GM19193 (cell line): ENCODE data around the gene CIB4.

Experiments used
- POLR2A ChIP-seq: IDR thresholded peaks from 4 replicates; pipeline ENCODE4 v1.6.1; 2011; ENCODE audit not compliant: insufficient read depth, insufficient read length; ENCODE audit errors: extremely low read depth

The CIB4 gene

DNA sequence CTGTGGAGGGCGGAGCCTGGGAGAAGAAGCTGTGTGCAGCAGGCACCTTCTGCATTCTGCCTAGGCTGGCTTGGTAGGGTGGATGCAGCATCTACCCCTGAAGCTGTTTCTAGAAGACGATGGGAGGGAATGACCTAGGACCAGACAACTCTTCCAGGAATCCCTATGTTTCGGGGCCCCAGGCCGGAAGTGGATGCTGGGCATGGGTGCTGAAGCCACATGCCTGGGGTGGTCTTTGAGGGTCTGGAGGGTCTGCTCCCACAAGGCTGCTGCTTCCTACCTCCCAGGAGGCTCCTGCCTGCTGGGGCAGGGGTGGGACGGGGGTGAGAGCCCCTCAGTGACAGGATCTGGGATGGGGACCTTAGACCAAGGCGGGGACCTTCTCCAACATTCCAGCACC lies 61.0 kb downstream of the CIB4 start:
- TF ChIP-seq POLR2A, result no peak

DNA sequence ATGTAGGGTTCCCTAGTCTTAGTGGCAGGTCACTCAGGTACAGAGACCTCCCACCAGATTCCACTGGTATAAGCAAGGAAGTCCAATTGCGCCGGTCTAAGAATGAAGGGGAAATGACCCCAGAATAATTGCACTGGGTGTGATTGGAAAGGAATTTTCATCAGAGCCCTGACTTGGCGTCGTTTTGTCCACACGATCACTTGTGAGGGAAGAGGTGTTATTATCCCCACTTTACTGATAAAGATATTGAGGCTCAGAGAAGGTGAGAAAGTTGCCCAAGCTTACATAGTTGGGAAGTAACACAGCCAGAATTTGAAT lies 61.5 kb downstream of the CIB4 start:
- TF ChIP-seq POLR2A, result no peak

DNA sequence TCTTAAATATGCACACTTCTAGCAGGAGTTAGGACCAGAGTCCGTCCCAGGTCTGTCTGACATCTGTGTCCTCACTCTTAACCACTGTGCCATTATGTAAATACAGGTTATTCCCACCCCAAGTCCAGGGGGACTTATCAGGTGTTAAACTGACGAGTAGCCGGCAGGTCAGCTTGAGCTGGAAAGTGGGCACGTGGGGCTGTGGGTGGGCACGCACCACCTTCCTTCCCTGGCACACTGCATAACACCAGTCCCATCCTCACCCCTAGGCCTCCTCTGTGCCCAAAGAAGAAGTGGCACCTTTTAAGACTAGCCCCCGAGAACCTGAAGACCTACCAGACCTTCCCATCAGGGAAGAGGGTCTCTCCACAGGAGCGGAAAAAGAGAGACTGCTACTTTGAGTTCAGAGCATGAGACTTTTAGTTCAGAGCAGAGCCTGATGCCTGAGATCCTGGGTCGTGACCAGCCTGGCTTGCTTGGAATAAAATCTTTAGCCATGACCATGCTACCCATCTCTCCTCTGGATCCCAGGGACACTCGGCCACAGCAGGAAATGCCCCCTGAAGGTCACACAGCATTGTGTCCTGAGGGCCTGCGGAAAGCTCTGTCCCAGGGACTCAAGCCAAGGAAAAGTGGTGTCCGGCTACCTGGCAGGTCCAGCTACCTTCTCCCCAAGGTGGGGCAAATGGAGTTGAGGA lies 62.0 kb downstream of the CIB4 start:
- no peak for TF ChIP-seq POLR2A

DNA sequence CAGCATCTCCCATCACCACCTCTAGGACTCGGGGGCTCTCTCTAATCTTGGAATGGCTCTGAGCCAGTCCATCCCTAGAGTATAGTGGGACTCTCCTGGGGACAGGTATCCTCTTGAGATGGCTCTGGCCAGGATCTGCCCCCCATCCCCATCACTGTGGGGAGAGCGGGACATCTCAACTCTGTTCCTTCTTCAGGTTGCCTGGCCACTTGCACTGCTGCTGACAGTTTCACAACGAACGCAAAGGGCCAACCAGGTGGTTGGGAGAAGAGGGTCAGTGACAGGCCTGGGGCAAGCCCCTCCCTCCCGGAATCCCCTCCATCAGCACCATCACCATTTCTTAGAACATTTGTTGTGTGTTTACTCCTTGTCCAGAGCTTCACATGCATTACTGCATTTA lies 62.6 kb downstream of the CIB4 start:
- TF ChIP-seq POLR2A, result no peak

DNA sequence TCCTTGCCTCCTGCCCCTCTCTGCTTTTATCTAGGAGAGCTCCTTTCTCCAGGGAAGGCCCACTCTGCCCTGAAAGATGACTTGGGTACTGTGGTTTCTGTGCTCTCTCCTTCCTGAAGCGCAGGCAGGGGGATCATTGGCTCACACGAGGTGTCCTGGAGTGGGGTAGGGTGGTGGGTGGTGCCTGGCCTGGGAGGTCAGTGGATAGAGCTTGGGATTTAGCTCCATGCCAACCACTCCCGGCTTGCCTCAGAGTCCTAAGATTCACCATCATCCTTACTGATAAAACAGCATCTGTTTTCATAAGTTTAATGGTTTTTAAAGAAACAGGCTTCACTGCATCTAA lies 63.1 kb downstream of the CIB4 start:
- TF ChIP-seq POLR2A, result no peak

DNA sequence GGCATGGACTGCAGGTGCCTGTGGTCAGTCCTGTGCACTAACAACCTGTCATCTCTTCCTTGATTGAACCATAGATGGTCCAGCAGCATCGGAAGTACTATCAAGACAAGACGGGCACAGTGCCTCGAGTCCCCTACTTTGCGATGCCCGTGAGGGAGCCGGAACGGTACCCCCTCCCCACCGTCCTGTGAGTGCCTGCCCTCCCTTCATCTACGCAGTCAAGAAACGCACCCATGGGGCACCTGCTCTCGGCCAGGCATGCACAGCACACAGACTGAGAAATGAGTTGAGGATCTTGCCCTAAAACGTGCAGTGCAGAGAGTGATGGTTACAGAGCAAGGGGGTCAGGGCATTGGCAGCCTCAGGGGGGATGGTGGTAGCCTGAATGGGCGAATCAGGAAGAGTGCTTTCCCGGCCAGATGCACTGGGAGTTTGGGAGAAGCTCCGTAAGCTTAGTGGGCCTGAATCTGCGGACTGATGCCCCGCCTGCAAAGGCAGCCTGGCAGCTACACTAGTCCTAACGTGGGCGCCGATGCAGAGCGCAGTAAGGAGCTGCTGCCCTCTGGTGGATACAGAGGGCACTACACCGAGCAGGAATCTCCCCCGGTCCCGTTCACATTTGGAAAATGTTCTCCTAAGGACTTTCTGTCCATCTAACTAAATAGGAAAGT lies 63.6 kb downstream of the CIB4 start:
- no peak for TF ChIP-seq POLR2A

DNA sequence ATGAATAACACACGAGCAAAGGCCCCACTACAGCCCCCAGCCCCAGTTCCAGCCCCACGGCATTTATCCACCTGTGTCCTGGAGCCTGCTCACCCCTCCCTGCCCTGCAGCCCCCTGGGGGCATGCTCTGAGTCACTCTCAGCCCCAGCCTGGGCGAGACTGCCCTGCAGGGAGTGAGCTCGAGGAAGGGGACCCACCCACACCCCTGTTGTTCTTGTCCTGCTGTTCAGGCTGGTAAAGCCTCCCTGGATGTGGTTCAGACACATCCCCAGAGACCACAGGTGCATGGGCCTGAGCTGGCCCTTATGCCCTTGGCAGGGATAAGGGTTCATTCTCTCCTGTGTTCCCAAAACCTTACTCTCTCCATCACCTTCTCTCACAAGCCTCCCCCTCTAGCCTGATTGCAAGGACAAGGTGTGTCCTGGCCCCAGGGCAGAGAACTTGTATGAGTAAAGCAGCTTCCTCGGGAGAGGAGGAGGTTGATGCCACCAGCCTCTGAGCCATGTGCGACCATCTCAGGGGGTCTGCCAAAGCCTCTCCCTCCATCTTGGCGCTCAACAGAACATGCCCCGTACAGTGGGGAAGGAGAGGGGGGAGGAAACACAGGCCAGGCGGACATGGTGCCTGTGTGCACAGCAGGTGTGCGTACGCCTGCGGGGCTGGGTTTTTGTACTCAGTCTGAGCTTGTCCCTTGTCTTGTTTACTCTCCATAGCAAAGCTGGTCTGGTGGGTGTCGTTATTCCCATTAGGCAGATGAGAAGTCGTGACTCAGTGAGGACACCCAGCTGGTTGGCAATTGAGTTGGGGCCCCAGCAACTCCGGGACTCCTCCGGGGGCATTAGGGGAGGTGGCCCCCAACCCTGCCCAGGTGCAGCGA lies 64.4 kb downstream of the CIB4 start:
- TF ChIP-seq POLR2A, result no peak

DNA sequence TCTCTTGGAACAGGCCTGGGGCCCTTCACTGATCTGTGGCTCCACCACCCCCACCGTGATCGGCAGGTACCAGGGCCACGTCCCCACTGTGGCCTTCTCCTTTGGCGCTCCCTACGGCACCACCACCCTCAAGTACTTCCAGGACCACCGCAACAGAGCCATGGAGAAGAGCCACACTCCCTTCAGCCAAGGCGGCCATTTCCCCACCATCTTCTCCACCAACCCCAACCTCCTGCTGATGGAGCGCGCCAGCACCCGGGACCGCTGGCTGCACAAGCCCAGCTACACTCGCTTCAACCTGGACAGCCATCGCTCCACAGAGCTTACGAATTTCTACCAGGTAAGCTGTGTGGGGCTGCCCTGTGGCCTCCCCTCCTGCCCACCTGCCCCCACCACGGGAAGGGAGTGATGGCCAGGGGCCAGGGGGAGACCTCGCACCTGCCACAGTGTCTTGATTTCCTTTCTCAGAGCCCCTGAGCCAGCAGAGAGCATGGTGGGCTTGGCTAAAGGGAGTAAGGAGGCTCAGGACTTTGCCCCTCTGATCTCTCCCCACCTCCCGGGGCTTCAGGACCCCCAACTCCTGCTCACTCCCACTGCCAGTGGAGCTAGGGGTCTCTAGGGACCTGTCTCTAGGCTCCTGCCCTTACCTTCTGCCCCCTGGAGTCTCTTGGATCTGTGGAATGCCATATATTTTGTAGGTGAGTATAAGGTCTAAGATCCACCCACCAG lies 65.2 kb downstream of the CIB4 start:
- no peak for TF ChIP-seq POLR2A

DNA sequence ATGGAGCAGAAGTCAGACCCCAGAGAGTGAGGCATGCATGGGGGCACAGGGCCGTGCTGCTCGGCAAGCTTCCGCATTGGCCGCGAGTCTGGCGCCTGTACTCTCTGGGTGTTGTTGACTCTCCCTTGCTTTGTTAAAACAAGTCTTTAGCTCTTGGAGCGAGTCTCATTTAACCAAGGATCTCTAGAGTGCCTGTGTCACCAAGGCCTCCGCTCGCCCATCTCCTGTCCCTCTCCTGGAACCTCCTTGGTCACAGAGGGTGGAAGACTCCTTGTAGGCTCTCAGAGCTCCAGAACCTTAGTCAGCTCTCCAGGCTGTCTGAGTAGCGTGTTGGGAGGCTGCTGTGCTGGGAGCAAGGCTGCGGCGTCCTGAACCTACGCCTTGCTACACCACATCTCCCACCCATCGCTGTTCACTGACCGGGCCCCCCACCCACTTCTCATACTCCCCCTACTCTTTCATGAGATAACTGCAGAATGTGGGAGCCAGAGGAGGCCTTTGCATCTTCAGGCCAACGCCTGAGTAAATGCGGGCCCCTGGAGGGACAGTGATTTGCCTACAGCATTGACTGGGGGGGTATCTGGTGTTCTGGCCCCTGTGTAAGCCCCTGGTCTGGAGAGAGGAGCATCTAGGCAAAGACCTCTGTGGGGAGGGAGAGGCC lies 66.1 kb downstream of the CIB4 start:
- no peak for TF ChIP-seq POLR2A

DNA sequence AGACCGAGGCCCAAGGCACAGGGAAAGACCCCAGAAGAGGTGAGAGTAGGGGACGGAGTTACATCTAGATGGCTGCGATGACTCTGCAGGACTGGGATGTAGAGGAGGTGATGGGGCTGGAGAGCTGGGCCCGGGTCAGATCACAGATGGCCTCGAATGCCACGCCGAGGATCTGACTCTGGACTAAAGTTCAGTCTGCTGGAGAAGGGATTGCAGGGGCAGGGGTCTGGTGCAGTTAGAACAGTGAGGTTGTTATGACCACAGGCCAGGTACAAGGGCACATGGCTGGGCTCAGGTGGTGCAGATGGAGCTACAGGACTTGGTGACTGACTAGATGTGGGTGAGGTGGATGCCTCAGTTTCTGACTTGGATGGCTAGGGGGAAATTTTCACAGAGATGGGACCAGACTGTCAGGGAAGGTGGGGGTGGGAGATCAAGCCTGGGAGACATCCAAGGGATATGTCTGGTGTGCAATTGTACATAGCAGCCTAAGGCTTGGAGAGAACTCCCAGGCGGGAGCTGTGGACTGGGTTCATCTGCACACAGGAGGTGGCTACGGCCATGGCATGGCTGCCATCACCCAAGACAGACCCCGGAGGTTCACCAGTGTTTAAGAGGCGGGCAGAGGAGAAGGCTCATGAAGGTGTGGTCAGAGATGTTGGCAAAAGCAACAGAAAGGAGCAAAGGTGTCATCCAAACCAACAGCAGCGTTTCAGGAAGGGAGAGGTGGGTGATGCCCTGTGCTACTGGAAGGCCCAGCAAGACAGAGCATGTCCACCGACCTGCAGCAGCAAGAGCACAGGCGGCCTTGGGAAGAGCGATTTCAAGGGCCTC lies 66.9 kb downstream of the CIB4 start:
- no peak for TF ChIP-seq POLR2A

DNA sequence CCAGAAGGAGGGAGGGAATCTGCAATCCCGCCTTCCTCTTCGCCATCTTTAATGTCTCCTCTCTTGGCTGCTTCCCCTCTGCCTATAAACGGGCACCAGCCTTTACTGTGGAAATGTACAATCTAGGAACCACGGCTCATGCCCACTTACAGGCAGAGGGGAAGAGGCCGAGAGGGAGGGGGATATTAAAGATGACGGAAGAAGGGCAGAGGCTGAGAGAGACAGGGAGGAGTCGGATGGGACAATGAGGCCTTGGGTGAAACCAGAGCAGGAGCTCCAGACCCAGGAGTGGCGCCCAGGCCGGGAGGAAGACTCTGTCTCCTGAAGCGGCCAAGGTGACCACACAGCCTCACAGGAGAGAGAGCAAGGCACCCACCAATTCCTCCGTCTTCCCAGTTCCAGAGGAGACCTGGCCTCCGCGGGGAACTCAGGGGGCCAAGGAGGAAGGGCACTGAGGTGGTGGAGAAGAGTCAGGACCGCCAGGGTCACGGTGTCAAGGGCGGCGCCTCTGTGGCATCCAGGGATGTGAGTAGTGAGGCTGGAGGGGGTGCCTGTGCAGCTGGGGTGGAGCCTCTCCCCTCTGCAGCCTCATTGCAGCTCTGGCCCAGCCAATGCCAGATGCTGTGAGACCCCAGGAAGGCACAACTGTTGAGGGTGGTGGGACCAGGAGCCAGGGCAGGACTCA lies 67.8 kb downstream of the CIB4 start:
- no peak for TF ChIP-seq POLR2A

DNA sequence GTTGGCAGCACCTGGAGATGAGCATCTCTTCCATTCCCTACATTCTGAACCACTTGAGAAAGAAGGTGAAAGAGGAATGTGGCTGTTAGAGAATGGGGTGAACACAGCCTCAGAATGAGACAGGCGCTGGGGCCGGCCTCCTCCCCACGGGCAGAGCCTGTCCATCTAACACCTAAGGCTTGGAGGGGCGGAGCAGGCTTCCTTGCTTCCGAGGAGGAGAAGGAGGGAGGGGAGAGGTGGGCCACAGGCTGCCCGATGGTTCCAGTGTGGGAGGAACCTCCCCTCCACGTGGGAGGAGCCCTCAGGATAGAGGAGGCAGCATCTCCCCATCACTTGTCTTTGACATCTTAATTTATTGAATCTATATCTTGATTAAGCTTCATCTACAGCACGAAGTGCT lies 68.6 kb downstream of the CIB4 start:
- TF ChIP-seq POLR2A, result no peak

DNA sequence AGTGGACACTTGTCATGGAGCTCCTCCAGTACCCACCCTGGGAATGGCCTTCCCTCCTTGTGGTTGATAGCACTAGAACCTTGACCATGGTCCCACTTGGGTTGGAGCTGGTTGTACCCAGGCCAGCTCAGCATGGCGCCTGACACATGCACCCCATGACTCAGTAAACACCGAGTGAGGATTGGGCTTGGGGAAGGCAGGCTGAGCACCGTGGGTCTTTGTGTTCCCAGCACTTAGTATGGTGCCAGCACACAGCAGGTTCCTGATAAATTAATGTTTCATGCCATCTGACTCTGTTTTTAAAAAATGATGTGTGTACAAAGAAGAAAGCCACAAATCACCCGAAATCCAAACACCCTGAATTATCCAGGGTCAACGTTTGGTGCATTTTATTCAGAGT lies 69.8 kb downstream of the CIB4 start:
- TF ChIP-seq POLR2A, result no peak
